ENCODE results near the gene CRTAP.
"Not testable (repeated sequence)": the region's sequence is repeated elsewhere in the genome, so short reads cannot be mapped to it uniquely, and the experiment has no call there.

- not testable (repeated sequence) for TF ChIP-seq CTCF (IDR thresholded peaks at IDR 0.05 in 4 of 5, conservative IDR thresholded peaks at IDR 0.05 in 1 of 5); POLR2A (IDR thresholded peaks at IDR 0.05)
These were observed 48.8 kb downstream of the CRTAP start for GRCh38 chr3:33162621-33163020.
